HTR-8/SVneo (cell line): Measurements from ENCODE around the gene RPP21.

Experiments
- DNase-seq: peaks from one replicate; pipeline ENCODE4 v3.0.0; 2011; ENCODE audit warnings: low spot score, mixed read lengths; ENCODE audit not compliant: insufficient read length
- FAIRE-seq: peaks from 2 replicates; lab custom pipeline; 2011; peaks lifted over from hg19 to GRCh38; lab: Jason Lieb, UNC

Gene RPP21

DNA sequence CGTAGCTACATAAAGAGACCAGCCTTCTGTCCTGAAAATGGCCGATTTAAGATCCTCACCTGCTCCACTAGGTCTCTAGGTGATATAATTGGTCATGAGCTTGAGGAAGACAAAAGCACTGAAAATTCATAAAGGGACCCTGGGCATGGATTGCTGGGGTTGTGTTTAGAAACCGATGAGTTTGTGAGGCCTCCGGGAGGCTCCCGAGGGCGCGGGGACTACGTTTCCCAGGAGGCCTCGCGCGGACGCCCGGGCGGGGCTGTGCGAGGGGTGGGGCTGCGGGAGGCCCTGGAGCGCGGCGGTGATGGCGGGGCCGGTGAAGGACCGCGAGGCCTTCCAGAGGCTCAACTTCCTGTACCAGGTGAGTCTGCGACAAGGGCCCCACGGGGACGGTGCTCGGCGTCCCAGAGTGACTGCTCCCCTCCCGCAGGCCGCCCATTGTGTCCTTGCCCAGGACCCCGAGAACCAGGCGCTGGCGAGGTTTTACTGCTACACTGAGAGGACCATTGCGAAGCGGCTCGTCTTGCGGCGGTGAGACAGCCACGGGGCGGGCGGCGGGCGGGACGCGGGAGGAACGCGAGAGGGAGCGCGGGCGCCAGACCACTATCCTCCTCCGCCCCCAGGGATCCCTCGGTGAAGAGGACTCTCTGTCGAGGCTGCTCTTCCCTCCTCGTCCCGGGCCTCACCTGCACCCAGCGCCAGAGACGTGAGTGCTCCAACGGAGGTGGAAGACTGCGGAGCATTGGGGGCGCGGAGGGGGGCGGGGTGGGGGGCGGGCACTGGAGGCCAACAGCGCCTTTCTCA lies at the start of gene RPP21:
RPP21 (plus strand) TSS at position 289 of the 804 bp plus-strand sequence; CDS start at position 305, 16 bp downstream.
- peak; percentile 38 for FAIRE-seq
- peak; percentile 93 for DNase-seq

DNA sequence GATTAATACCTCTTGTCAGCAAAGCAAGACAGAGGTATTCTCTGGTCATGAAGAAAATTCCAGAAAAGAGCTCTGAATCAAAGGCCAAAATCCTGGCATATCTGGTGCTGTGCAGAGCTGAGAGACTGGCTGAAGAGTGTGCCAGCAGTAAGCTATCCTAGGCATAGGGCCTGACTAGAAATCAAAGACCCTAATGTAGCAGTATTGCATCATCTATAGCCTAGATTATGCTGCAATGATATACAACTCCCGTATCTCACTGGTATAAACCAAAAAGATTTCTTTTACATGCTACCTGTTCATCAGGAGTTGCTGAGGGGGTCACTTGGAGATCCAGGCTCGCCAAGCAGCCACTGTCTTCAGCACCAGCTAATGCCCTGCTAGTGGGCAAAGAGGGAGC lies 49.1 kb upstream of the RPP21 start:
- FAIRE-seq: no peak

DNA sequence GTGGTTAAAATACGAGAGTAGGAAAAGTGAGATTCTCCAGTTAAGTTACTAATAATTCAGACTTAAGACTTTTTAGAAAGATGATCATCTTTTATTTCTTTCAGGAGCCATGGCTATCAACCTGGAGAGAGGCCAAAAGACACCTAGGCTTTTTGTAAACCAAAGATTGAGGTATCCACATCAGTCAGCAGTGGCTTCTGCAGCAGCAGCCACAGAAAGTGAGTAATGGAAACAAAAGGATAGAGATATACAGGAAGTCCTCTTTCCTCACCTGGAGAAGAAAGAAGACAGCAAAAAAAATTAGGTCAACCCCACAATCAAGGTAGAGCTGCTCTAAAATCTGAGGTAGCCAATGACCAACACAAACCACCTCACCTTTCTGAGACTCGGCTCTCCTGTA lies 41.0 kb upstream of the RPP21 start:
- FAIRE-seq: no peak

More for the DNA sequence above, 49.1 kb upstream of the RPP21 start:
- no peak for DNase-seq

DNA sequence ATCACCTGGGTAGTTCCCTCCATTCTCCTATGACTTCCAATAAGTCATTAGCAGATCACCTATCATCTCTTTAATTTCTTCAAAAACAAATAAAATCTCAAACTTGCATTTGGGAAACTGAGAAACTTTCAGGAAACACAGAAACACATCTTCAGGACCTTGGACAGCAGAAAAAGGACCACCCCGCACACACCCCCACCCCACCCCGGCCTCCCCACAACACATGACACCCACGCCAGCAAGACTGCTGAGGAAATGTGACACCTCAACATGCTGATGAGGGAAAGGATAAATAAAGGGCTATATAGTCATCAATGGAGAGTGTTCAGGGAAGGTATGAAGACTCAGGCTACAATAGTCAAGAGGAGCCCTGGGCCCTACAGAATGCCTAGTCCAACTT lies 33.9 kb upstream of the RPP21 start:
- DNase-seq (no peak), FAIRE-seq (no peak)

More for the DNA sequence above, 41.0 kb upstream of the RPP21 start:
- no peak for DNase-seq

DNA sequence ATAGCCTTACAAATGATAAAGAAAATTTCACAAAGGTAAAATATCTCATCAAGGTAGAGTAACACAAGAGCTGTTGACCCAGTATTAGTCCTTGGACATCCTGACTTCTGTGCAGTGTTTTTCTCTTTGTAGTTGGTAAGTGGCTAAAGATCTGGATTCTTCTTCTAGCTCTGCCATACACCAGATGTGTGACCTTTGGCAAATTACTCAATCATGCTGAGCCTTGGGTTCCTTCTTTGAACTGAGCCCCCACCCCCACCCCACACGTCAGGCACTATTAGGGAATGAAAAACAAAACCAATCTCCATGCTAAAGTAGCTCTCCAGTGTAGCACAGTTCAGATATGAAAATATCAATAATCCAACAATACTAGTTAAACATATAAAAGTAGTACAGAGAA lies 33.3 kb upstream of the RPP21 start:
- FAIRE-seq: no peak
- DNase-seq: no peak

DNA sequence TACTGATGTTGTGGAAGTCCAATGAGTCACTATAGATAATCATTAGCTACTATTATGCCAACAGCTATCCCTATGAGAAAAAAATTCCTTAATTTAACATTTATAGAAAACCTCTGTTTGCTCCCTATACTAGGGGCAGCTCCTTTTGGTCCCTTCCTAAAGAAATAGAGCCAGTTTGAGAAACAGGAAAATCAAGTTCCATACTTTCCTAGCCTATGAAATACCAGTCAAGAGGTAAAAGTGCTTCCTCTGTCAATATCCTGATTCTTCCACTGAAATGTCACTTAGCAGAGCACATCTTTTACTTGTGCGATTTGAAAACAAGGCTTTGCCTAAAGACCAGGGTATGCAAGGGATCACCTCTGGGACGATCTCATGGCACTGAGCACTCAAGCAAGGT lies 32.7 kb upstream of the RPP21 start:
- FAIRE-seq: no peak
- DNase-seq: no peak

DNA sequence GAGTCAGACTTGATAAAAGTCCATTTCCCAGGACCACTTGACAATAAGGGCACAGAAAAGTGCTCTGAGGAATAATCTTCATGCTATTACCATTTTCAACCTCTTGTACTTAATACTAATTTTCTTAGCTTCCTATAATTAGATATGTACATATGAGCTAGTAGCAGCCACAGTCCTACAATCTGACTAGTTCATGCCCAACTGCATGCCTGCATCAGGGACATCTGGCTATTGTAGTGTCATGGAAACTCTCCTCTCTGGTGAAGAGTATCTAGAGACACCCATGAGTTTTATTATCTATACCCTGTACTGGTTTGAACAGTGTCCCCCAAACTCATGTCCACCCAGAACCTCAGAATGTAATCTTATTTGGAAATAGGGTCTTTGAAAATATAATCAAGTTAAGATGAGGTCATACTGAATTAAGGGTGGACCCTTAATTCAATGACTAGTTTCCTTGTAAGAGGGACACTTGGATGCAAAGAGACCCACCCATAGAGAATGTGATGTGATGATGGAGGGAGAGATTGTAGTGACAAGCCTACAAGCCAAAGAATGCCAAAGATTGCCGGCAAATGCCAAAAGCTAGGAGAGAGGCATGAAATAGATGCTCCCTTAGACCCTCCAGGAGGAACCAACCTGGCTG lies 32.2 kb upstream of the RPP21 start:
- no peak for DNase-seq
- FAIRE-seq: no peak

DNA sequence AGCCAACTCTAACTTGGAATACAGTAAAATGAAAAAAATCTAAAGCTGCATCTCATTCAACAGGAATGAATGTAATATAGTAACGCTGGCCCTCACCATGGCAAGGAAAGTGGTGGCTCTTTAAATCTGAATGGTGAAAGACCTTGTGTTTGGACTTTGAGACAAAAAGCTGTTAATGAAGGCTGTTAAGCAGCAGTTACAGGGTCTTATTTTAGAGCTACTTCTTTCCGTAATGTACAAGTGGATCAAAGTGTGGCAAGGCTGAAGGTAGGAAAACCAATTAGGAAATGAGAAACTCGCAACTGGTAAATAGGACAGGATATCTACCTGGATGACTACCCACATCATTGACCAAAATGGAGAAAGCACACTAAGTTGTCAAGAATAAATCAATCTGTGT lies 29.8 kb upstream of the RPP21 start:
- DNase-seq: no peak
- no peak for FAIRE-seq

DNA sequence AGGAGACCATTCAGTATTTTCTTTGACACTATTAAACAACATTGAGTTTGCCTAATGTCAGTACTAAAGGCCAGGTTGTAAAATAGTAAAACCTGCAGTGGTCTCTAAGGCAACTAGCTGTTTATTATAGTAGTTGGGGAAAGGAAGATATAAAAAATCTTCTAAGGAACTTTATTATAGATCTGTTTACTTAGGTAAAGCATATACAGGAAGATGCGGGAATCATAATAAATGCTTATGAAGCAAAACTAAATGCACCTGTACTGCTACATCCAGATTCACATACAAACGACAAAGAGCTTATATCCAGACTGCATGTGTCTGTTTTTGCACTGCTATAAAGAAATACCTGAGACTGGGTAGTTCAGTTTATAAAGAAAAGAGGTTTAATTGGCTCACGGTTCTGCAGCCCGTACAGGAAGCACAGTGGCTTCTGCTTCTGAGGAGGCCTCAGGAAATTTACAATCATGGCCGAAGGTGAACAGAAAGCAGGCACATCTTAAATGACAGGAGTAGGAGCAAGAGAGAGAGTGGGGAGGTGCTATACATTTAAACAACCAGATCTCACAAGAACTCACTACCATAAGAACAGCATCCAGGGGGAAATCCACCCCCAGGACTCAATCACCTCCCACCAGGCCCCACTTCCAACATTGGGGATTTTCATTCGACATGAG lies 26.9 kb upstream of the RPP21 start:
- DNase-seq (no peak), FAIRE-seq (no peak)

DNA sequence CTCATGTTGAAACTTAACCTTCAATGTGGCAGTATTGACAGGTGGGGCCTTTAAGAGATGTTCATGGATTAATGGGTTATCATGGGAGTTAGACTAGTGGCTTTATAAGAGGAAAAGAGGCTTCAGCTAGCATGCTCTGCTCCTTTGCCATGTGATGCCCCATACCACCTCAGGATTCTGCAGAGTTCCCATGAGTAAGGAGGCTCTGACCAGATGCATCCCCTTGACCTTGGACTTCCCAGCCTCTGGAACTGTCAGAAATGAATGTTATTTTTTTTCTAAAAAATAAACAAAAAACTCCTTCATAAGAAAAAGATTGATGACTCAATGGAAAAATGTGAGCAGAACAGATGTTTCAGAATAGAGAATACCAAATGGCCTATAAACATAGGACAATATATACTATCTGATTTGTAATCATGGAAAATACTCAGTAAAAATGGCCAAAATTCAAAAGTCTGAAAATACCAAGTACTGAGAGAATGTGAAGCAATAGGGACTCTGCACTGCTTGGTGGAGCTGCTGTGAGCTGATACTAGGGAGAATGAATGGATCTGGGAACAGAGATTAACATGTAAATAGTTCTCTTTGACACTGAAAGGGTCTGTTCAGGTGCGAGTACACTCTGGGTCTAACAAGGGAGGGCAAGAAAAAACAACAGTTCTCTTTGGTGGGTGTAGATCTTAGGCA lies 25.7 kb upstream of the RPP21 start:
- FAIRE-seq: no peak
- no peak for DNase-seq

DNA sequence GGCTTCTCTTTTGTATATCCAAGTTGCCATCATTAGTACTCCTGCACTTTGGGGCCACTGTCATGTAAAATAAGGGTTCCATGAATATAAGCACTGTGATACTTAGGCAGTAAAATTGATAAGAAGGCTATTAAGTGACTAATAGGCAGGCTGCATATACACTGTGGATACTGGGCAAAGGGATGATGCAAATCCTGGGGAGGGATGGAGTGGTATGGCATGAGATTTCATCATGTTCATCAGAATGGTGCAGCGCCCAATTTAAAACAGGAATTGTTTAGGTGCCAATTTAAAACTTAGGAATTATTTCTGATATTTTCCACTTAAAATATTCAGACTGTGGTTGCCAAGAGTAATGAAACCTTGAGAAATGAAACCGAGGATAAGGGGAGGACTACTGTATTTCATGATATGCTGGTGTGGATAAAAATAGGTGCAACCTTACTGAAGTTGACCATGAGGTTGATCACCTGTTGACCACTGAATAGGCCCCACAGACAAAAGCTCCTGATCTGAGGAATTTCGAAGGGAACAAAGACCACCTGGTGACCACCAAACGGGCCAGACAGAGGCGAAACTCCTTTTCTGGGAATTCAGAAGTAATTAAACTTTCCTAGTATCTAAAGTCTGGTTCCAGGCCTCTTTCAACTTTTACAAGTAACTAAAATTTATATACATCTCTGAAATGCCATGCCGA lies 23.1 kb upstream of the RPP21 start:
- FAIRE-seq (no peak), DNase-seq (no peak)

DNA sequence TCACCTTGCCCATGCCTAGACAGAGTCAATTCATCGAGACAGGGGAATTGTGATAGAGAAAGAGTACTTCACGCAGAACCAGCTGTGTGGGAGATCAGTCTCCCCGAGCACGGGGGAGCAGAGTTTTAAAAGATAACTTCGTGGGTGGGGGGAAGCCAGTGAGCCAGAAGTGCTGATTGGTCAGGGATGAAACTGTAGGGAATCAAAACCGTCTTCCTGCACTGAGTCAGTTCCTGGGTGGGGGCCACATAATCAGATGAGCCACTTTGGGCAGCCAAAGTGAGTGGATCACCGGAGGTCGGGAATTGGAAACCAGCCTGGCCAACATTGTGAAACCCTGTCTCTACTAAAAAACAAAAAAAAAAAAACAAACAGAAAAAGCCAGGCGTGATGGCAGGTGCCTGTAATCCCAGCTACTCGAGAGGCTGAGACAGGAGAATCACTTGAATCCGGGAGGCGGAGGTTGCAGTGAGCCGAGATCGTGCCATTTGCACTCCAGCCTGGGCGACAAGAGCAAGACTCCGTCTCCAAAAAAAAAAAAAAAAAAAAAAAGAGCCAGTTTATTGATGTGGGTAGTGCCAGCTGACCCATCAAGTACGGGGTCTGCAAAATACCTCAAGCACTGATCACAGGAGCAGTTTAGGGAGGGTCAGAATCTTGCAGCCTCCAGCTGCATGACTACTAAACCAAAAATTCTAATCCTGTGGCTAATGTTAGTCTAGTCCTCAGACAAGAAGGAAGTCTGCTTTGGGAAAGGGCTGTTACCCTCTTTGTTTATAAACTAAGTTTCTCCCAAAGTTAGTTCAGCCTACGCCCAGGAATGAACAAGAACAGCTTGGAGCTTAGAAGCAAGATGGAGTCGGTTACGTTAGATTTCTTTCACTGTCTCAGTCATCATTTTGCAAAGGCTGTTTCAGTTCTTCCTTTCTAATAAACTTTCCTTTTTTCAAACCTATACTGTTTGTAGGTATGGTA lies 22.1 kb upstream of the RPP21 start:
- DNase-seq (no peak), FAIRE-seq (no peak)

DNA sequence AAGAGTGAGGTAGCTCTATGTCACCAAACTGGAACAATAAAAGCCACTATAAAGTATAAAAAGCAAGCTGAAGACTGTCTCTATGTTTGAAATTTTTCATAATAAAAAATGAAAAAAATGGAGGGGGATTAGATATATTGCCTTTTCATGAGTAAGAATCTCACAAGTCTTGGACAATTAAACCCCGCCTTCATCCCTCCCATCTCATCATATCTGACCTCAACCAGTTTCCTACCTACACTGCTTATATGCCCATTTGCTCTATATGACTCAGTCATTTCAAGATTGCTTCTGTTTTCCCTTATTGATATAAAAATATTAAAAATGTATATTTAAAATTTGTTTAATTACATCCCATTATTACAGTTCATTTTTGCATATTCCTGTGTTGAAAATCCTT lies 21.1 kb upstream of the RPP21 start:
- no peak for FAIRE-seq
- DNase-seq: no peak

DNA sequence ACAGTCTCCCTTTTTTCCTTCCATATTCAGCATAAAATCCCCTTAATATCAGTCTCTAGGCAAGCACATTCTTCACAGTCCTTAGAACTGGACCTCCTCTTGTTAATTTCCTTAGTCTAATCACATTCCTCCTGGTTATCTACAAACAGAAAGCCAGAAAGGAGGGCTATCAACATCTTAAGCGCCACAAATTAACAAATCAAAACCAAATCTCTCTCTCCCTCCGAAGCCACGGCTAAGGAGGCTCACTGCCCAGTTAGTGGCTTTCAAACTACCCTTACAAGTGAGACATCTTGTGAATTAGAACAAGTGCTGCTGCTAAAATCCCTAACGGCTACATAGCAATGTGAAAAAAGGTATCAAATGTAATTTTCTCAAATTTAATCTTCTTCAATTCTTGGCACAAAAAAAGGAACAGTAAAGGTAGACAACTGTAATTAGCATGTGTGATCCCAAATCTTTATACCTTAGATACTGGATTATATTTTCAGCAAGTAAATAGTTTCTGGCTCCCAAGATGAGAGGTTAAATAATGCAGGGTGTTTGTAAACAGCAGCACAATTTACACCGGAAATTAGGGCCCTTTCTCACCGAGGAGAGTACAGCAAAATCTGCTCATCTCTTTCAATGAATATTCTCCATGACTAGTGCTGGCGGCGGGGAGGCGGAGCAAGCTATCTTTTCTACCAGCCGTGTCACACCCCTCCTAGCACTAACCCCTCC lies 19.6 kb upstream of the RPP21 start:
- peak; percentile 33 for DNase-seq

DNA sequence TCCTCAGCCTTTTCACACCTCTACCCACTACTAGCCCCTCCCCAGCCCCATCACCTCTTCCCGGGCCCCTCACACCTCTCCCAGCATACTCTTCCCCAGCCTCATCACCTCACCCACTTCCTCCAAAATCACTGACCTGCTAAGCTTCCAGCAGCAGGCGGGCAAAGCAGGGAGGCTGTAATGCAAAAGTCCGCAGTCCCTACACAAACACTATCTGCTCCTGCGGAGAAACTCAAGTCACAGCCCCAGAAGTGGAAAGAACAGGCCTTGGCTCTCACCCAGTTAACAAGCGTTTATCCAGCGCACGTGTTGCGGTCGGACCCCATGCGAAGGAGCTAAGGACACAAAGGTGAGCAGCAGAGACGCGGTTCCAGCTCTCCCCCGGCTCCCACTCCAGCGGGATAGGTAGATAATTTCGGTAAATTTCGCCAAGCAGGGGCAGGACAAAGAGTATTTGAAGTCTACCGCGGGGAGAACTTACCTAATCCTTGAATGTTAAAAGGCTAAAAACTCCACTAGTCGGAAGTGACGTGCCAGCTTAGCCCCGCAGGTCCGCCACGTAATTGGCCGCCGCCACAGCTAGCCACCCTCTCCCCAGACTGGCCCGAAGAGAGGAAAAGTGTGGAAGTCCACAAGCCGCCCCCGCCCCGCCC lies 19.0 kb upstream of the RPP21 start:
- DNase-seq (peak; percentile 67), FAIRE-seq (no peak)

More for the DNA sequence above, 19.6 kb upstream of the RPP21 start:
- FAIRE-seq: no peak

DNA sequence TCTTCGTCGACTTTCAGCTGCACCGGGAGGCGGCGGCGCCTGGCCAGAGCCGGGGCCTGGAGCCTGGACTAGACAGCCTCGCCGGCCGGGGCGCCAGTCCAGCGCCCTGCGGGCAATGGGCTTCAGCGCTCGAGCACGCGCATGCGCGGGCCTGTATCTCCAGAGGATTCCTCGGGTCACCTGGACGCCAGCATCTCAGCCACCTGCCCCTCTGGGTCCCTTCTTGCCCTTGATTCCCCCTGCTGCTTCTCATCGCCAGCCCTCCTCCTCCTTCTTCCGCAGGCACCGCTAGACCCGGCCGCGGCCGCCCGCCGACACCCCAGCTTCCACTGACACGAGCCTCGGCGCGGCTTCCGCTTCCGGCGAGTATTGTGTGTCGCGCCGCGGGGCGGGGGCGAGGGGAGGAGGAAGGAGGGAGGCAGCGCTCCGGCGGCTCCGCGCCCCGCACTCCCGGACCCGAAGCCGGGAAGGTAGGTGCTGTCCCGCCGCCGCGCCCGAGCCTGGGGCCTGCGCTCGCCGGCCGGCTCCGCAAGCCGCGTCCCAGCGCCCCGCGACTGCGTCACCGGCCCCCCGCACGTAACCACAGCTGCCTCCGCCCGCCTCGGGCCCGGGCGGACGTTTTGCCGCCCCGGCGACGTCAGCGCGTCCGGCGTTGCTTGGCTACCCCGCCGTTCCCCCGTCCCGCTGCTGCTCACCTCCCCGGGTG lies 18.3 kb upstream of the RPP21 start, which contains the start of gene TRIM39:
TRIM39 (plus strand) TSS at position 402 of the 706 bp plus-strand sequence. CDS start 2,391 bp downstream, outside the sequence.
- peak; percentile 89 for FAIRE-seq
- DNase-seq: peak; percentile 79

DNA sequence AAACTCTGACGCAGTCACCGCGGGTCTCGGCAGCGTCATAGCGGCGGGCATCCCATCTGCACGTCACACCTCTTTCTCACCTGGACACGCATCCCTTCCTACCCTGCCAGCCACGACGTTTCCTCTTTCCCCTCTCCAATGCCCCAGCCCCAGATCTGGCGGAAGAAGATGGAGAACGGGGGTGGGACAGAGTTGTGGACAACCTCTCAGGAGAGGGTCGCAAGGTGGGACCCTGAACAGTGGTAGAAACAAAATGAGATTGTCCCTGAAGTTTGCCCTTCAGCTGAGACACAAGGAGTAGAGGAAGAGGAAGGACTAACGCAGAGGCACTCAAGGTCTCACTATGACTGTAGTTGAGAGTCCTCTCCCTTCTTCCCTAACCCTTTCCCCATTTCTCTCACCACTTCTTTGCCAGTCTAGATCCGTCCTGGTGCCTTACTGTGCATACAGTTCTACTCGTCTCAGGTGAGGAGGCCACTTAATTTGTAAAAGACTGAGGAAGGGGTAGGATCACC lies 17.7 kb upstream of the RPP21 start:
- DNase-seq (no peak), FAIRE-seq (peak; percentile 54)
